ENCODE results near the gene PLA2G2A.

DNA sequence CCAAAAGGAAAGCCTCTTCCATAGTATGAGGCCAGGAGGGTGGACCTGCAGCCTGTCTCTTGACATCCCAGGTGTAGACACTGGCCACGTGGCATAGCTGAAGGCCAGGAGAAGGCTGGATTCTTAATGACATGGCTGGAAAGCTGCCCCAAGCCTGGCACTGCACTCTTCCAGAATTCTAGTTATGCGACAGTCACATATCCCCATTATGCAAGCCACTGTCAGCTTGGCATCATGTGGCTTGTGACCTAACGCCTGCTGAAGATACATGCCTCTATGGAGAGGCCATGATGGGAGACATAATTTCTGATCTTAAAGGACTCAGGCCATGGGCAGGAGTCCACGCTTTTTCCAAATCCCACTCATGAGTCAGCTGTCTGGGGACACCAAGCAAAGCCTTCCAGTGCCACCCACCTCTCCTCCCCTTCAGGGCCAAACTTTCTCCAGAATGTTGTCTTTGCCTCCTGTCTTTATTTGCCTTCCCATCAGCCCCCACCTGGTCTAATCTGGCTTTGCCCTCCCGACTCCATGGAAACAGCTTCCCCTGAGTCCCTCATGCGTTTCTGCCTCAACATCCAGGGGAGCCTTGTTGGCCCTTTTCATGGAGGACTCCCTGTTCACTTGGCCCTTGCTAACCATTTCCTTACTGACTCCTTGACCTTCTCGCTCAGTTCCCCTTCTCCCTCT lies 3.0 kb downstream of the PLA2G2A start:
- TF ChIP-seq POLR2A (IDR thresholded peaks at IDR 0.05) (no peak), CTCF (IDR thresholded peaks at IDR 0.05) (no peak)
